Activated CD8-positive, alpha-beta T cell treated with anti-CD3 and anti-CD28 coated beads, Interleukin-2, amount 10 ng/mL, durations not matched to agents 7 days and 5 days (primary cell): ENCODE data around the gene ACAD11. TPM values are rescaled to one million over a fixed set of nuclear protein-coding genes. Genes with fewer than 3 reads are reported as not detected.

Source experiments
- ATAC-seq: fragments of 150-1000 bp; cut with Tn5 transposase; one replicate; pipeline ENCODE4 v1.10.0; 2021; ENCODE audit warnings: moderate library complexity
- CTCF ChIA-PET: fragments of 350-600 bp; sonication (Branson Sonifier 250); formaldehyde crosslinking; loops from one replicate; lab custom pipeline; 2021; ENCODE audit warnings: antibody characterized with exemption; lab: Charles Lee
- POLR2A ChIA-PET: fragments of 350-600 bp; sonication (Branson Sonifier 250); formaldehyde crosslinking; loops from one replicate; lab custom pipeline; 2021; ENCODE audit warnings: antibody characterized with exemption; lab: Charles Lee
- DNase-seq: peaks from one replicate; pipeline ENCODE4 v3.0.0-alpha.2; 2020
- H3K27ac Mint-ChIP-seq: one replicate; pipeline ENCODE4 v1.8.0; 2021; ENCODE audit warnings: mild to moderate bottlenecking, mixed read lengths
- H3K27me3 Mint-ChIP-seq: one replicate; pipeline ENCODE4 v1.8.0; 2021; ENCODE audit warnings: low read depth, mixed read lengths
- H3K36me3 Mint-ChIP-seq: one replicate; pipeline ENCODE4 v1.8.0; 2021; ENCODE audit warnings: low read depth, mixed read lengths
- H3K4me1 Mint-ChIP-seq: one replicate; pipeline ENCODE4 v1.8.0; 2021; ENCODE audit warnings: low read depth, mixed read lengths
- H3K4me3 Mint-ChIP-seq: one replicate; pipeline ENCODE4 v1.8.0; 2021; ENCODE audit warnings: mild to moderate bottlenecking, mixed read lengths
- H3K9me3 Mint-ChIP-seq: one replicate; pipeline ENCODE4 v1.8.0; 2022; ENCODE audit warnings: mixed read lengths; ENCODE audit not compliant: insufficient read depth
- total RNA-seq, 2 experiments: library from RNA; stranded (reverse); gene quantifications; one replicate each; pipeline ENCODE4 v1.2.3, GENCODE V29; 2021

ACAD11 gene
- total RNA-seq, 2 experiments from 2014 or later = 11.3 to 13.7 TPM

GRCh38 chr3:132536442-132537153 lies 123.0 kb downstream of the ACAD11 start:
- Mint-ChIP-seq H3K9me3 (no peaks in the 10 kb centered on the region), H3K27ac (no peak overlapping the region), H3K27me3 (no peaks in the 10 kb centered on the region), H3K4me1 (peaks cover 13% of the 10 kb centered on the region), H3K36me3 (peaks cover 33% of the 10 kb centered on the region), H3K4me3 (no peak overlapping the region)
- ChIA-PET POLR2A (no interaction called here), CTCF (interaction anchor here (0.8 to 11.8 kb wide), 44 partner anchors 9 to 187 kb away, joined by 3 to 204 read pairs (median 4); partner anchors contain the start of gene DNAJC13)
- ATAC-seq = peak; percentile 23
- no peak for DNase-seq

GRCh38 chr3:132535575-132536441 lies 123.8 kb downstream of the ACAD11 start:
- ChIA-PET POLR2A (no interaction called here), CTCF (interaction anchor here (0.7 to 11.8 kb wide), 45 partner anchors 8 to 186 kb away, joined by 3 to 204 read pairs (median 4); partner anchors contain the start of gene DNAJC13)
- no peak overlapping the region for H3K4me3 Mint-ChIP-seq
- no peak overlapping the region for H3K27ac Mint-ChIP-seq
- DNase-seq (peak; percentile 70), ATAC-seq (peak; percentile 68)
- no peaks in the 10 kb centered on the region for H3K9me3 Mint-ChIP-seq
- H3K36me3 Mint-ChIP-seq = peaks cover 27% of the 10 kb centered on the region
- peaks cover 13% of the 10 kb centered on the region for H3K4me1 Mint-ChIP-seq
- no peaks in the 10 kb centered on the region for H3K27me3 Mint-ChIP-seq

- Mint-ChIP-seq H3K4me3 (no peak overlapping the region), H3K27me3 (no peaks in the 10 kb centered on the region), H3K4me1 (no peaks in the 10 kb centered on the region), H3K27ac (no peak overlapping the region), H3K9me3 (no peaks in the 10 kb centered on the region), H3K36me3 (peaks cover 29% of the 10 kb centered on the region)
- ChIA-PET CTCF (interaction anchor here (1.2 kb wide), 1 partner anchor 10 kb away, joined by 3 read pairs; no protein-coding TSS in a partner anchor), POLR2A (no interaction called here)
- no peak for ATAC-seq
- DNase-seq = no peak
Observed at GRCh38 chr3:132530624-132531023, 129.0 kb downstream of the ACAD11 start.

GRCh38 chr3:132522353-132522752 lies 137.3 kb downstream of the ACAD11 start:
- CTCF ChIA-PET = interaction anchor here (1.5 to 3.9 kb wide), 4 partner anchors 10 to 64 kb away, joined by 3 to 25 read pairs (median 7); no protein-coding TSS in a partner anchor
- peaks cover 21% of the 10 kb centered on the region for H3K4me1 Mint-ChIP-seq
- peak overlapping the region; percentile 22 for H3K27ac Mint-ChIP-seq
- ATAC-seq (peak; percentile 65), DNase-seq (no peak)
- no peaks in the 10 kb centered on the region for H3K27me3 Mint-ChIP-seq
- POLR2A ChIA-PET = no interaction called here
- peaks cover 69% of the 10 kb centered on the region for H3K36me3 Mint-ChIP-seq
- H3K4me3 Mint-ChIP-seq = peak overlapping the region; percentile 1
- H3K9me3 Mint-ChIP-seq = no peaks in the 10 kb centered on the region

- H3K27ac Mint-ChIP-seq = peak overlapping the region; percentile 9
- DNase-seq (no peak), ATAC-seq (no peak)
- ChIA-PET CTCF (interaction anchor here (1.5 to 3.9 kb wide), 5 partner anchors 9 to 73 kb away, joined by 3 to 25 read pairs (median 4); no protein-coding TSS in a partner anchor), POLR2A (no interaction called here)
- H3K36me3 Mint-ChIP-seq = peaks cover 71% of the 10 kb centered on the region
- H3K4me3 Mint-ChIP-seq = no peak overlapping the region
- H3K4me1 Mint-ChIP-seq = peaks cover 21% of the 10 kb centered on the region
- H3K9me3 Mint-ChIP-seq = no peaks in the 10 kb centered on the region
- no peaks in the 10 kb centered on the region for H3K27me3 Mint-ChIP-seq
Observed at GRCh38 chr3:132521901-132522300, 137.7 kb downstream of the ACAD11 start.

- ChIA-PET CTCF (interaction anchor here (0.7 to 3.9 kb wide), 3 partner anchors 10 to 17 kb away, joined by 3 to 25 read pairs (median 8); no protein-coding TSS in a partner anchor), POLR2A (no interaction called here)
- Mint-ChIP-seq H3K36me3 (peaks cover 65% of the 10 kb centered on the region), H3K4me3 (no peak overlapping the region), H3K9me3 (no peaks in the 10 kb centered on the region), H3K27me3 (no peaks in the 10 kb centered on the region), H3K4me1 (peaks cover 21% of the 10 kb centered on the region), H3K27ac (no peak overlapping the region)
- DNase-seq = no peak
- no peak for ATAC-seq
Observed at GRCh38 chr3:132519914-132520313, 139.7 kb downstream of the ACAD11 start.

GRCh38 chr3:132517311-132517710 lies 142.3 kb downstream of the ACAD11 start:
- DNase-seq = no peak
- H3K9me3 Mint-ChIP-seq = no peaks in the 10 kb centered on the region
- no peak overlapping the region for H3K4me3 Mint-ChIP-seq
- ATAC-seq = no peak
- H3K27me3 Mint-ChIP-seq = no peaks in the 10 kb centered on the region
- H3K4me1 Mint-ChIP-seq = peaks cover 17% of the 10 kb centered on the region
- ChIA-PET CTCF (interaction anchor here (1.4 kb wide), 1 partner anchor 19 kb away, joined by 5 read pairs; no protein-coding TSS in a partner anchor), POLR2A (no interaction called here)
- H3K36me3 Mint-ChIP-seq = peaks cover 59% of the 10 kb centered on the region
- H3K27ac Mint-ChIP-seq = no peak overlapping the region

GRCh38 chr3:132513057-132513456 lies 146.6 kb downstream of the ACAD11 start:
- ATAC-seq = no peak
- no peak overlapping the region for H3K27ac Mint-ChIP-seq
- peaks cover 2% of the 10 kb centered on the region for H3K4me1 Mint-ChIP-seq
- no peaks in the 10 kb centered on the region for H3K27me3 Mint-ChIP-seq
- DNase-seq = no peak
- H3K9me3 Mint-ChIP-seq = no peaks in the 10 kb centered on the region
- peaks cover 48% of the 10 kb centered on the region for H3K36me3 Mint-ChIP-seq
- no peak overlapping the region for H3K4me3 Mint-ChIP-seq
- ChIA-PET CTCF (interaction anchor here (1.1 kb wide), 1 partner anchor 8 kb away, joined by 3 read pairs; no protein-coding TSS in a partner anchor), POLR2A (no interaction called here)

GRCh38 chr3:132509506-132509905 lies 150.1 kb downstream of the ACAD11 start:
- CTCF ChIA-PET = interaction anchor here (0.5 to 2.7 kb wide), 3 partner anchors 12 to 29 kb away, joined by 3 to 10 read pairs (median 3); no protein-coding TSS in a partner anchor
- Mint-ChIP-seq H3K9me3 (no peaks in the 10 kb centered on the region), H3K27me3 (no peaks in the 10 kb centered on the region), H3K36me3 (peaks cover 51% of the 10 kb centered on the region), H3K4me1 (peaks cover 2% of the 10 kb centered on the region), H3K4me3 (no peak overlapping the region), H3K27ac (no peak overlapping the region)
- POLR2A ChIA-PET = no interaction called here
- ATAC-seq (no peak), DNase-seq (no peak)

GRCh38 chr3:132509096-132509495 lies 150.5 kb downstream of the ACAD11 start:
- no peak for ATAC-seq
- Mint-ChIP-seq H3K27me3 (no peaks in the 10 kb centered on the region), H3K36me3 (peaks cover 48% of the 10 kb centered on the region), H3K4me1 (peaks cover 2% of the 10 kb centered on the region), H3K4me3 (no peak overlapping the region), H3K9me3 (no peaks in the 10 kb centered on the region), H3K27ac (peak overlapping the region; percentile 26)
- ChIA-PET POLR2A (no interaction called here), CTCF (interaction anchor here (0.5 to 3.0 kb wide), 4 partner anchors 12 to 133 kb away, joined by 3 to 10 read pairs (median 6); no protein-coding TSS in a partner anchor)
- DNase-seq = no peak
